ENCODE measurements around the gene RPS21. TPM values are rescaled to one million over a fixed set of nuclear protein-coding genes. Genes with fewer than 3 reads are reported as not detected.

RPS21 gene
- total RNA-seq, 1 experiment from 2014 or later: 3,142 TPM

GRCh38 chr20:62410746-62411478 is 24.0 kb downstream of the RPS21 start:
- Histone ChIP-seq H3K4me3 (no peak overlapping the region), H3K4me1 (peaks cover 8% of the 10 kb centered on the region; the same call in 1 of the 2 replicates), H3K9me3 (replicated peaks) (no peaks in the 10 kb centered on the region), H3K27ac (no peak overlapping the region), H3K36me3 (no peaks in the 10 kb centered on the region), H3K27me3 (peaks cover 71% of the 10 kb centered on the region)
- no peak for DNase-seq

GRCh38 chr20:62411479-62412193 is 24.7 kb downstream of the RPS21 start:
- no peaks in the 10 kb centered on the region for H3K36me3 ChIP-seq
- H3K27ac ChIP-seq: no peak overlapping the region
- H3K9me3 ChIP-seq (replicated peaks): no peaks in the 10 kb centered on the region
- H3K4me1 ChIP-seq: peaks cover 3% of the 10 kb centered on the region; the same call in 1 of the 2 replicates
- no peak for DNase-seq
- peaks cover 71% of the 10 kb centered on the region for H3K27me3 ChIP-seq
- no peak overlapping the region for H3K4me3 ChIP-seq

GRCh38 chr20:62412194-62413024 is 25.5 kb downstream of the RPS21 start:
- no peak for DNase-seq
- Histone ChIP-seq H3K36me3 (no peaks in the 10 kb centered on the region), H3K4me3 (no peak overlapping the region), H3K4me1 (peaks cover 1% of the 10 kb centered on the region; the same call in 1 of the 2 replicates), H3K27ac (no peak overlapping the region), H3K9me3 (replicated peaks) (no peaks in the 10 kb centered on the region), H3K27me3 (peaks cover 76% of the 10 kb centered on the region)

- peaks cover 72% of the 10 kb centered on the region for H3K27me3 ChIP-seq
- H3K4me3 ChIP-seq: no peak overlapping the region
- no peak overlapping the region for H3K27ac ChIP-seq
- DNase-seq: no peak
- no peaks in the 10 kb centered on the region for H3K9me3 ChIP-seq (replicated peaks)
- H3K4me1 ChIP-seq: no peaks in the 10 kb centered on the region
- no peaks in the 10 kb centered on the region for H3K36me3 ChIP-seq
Measured at GRCh38 chr20:62413025-62413570, 26.2 kb downstream of the RPS21 start.

- Histone ChIP-seq H3K27ac (no peak overlapping the region), H3K36me3 (no peaks in the 10 kb centered on the region), H3K4me3 (no peak overlapping the region), H3K27me3 (peaks cover 70% of the 10 kb centered on the region), H3K9me3 (replicated peaks) (no peaks in the 10 kb centered on the region), H3K4me1 (no peaks in the 10 kb centered on the region)
- no peak for DNase-seq
Measured at GRCh38 chr20:62413896-62414481, 27.1 kb downstream of the RPS21 start.

- H3K4me3 ChIP-seq: no peak overlapping the region
- H3K9me3 ChIP-seq (replicated peaks): no peaks in the 10 kb centered on the region
- H3K4me1 ChIP-seq: no peaks in the 10 kb centered on the region
- H3K27ac ChIP-seq: no peak overlapping the region
- peaks cover 68% of the 10 kb centered on the region for H3K27me3 ChIP-seq
- DNase-seq: no peak
- H3K36me3 ChIP-seq: no peaks in the 10 kb centered on the region
Measured at GRCh38 chr20:62415354-62416111, 28.6 kb downstream of the RPS21 start.

GRCh38 chr20:62416651-62417637 is 30.0 kb downstream of the RPS21 start:
- DNase-seq: no peak
- H3K36me3 ChIP-seq: no peaks in the 10 kb centered on the region
- no peaks in the 10 kb centered on the region for H3K9me3 ChIP-seq (replicated peaks)
- no peaks in the 10 kb centered on the region for H3K4me1 ChIP-seq
- no peak overlapping the region for H3K27ac ChIP-seq
- H3K27me3 ChIP-seq: peaks cover 58% of the 10 kb centered on the region
- H3K4me3 ChIP-seq: no peak overlapping the region

GRCh38 chr20:62417981-62418708 is 31.2 kb downstream of the RPS21 start:
- DNase-seq: no peak
- H3K4me3 ChIP-seq: no peak overlapping the region
- H3K36me3 ChIP-seq: no peaks in the 10 kb centered on the region
- H3K9me3 ChIP-seq (replicated peaks): no peaks in the 10 kb centered on the region
- H3K27ac ChIP-seq: no peak overlapping the region
- H3K27me3 ChIP-seq: peaks cover 57% of the 10 kb centered on the region
- H3K4me1 ChIP-seq: no peaks in the 10 kb centered on the region

GRCh38 chr20:62418709-62419487 is 32.0 kb downstream of the RPS21 start:
- no peaks in the 10 kb centered on the region for H3K9me3 ChIP-seq (replicated peaks)
- DNase-seq: no peak
- H3K27me3 ChIP-seq: peaks cover 59% of the 10 kb centered on the region

GRCh38 chr20:62419759-62420158 is 32.9 kb downstream of the RPS21 start:
- no peaks in the 10 kb centered on the region for H3K9me3 ChIP-seq (replicated peaks)
- peaks cover 58% of the 10 kb centered on the region for H3K27me3 ChIP-seq
- H3K4me3 ChIP-seq: no peak overlapping the region
- H3K4me1 ChIP-seq: no peaks in the 10 kb centered on the region
- H3K27ac ChIP-seq: no peak overlapping the region
- DNase-seq: no peak
- no peaks in the 10 kb centered on the region for H3K36me3 ChIP-seq

More at GRCh38 chr20:62418709-62419487, 32.0 kb downstream of the RPS21 start:
- no peak overlapping the region for H3K27ac ChIP-seq
- no peaks in the 10 kb centered on the region for H3K36me3 ChIP-seq
- H3K4me3 ChIP-seq: no peak overlapping the region
- H3K4me1 ChIP-seq: no peaks in the 10 kb centered on the region

- Histone ChIP-seq H3K27ac (no peak overlapping the region), H3K36me3 (no peaks in the 10 kb centered on the region), H3K9me3 (replicated peaks) (no peaks in the 10 kb centered on the region), H3K4me1 (no peaks in the 10 kb centered on the region), H3K4me3 (no peak overlapping the region), H3K27me3 (peaks cover 54% of the 10 kb centered on the region)
- DNase-seq: no peak
Measured at GRCh38 chr20:62420846-62421715, 34.2 kb downstream of the RPS21 start.

All from SJCRH30 (cell line).